ENCODE data around the gene MYOF. TPM values are rescaled to one million over a fixed set of nuclear protein-coding genes. Genes with fewer than 3 reads are reported as not detected.
A peak's percentile ranks its signal among the peaks of the same experiment; 100 is the strongest.

Gene MYOF
- total RNA-seq, 1 donor from 2014 or later = 132 TPM

DNA sequence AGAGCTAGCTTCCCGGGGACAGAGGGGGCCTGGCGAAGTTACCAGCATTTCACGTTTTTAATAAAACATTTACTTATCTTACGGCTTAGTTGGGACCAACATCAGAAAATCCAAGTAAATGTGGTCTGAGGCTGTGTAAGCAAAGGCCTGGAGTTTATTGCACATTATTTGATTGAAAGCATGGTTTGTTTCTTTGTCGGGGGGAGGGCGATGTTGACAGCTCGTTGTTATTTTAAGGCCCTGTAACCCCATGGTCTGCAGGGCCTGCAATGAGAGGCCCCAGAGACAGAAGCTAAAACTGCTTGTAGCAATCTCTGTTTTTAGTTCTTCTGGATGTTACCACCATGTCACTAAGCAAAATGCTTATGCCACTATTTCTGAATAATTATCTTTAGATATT, 88.9 kb downstream of the MYOF start:
- Histone ChIP-seq H3K4me3 (no peak overlapping the region), H3K27me3 (no peaks in the 10 kb centered on the region), H3K9me3 (no peaks in the 10 kb centered on the region), H3K4me1 (no peaks in the 10 kb centered on the region), H3K27ac (no peak overlapping the region), H3K36me3 (peaks cover 43% of the 10 kb centered on the region)
- no peak for DNase-seq
- TF ChIP-seq CTCF (IDR thresholded peaks at IDR 0.05) = no peak
- ATAC-seq = no peak
- intact Hi-C loops (cut with DNase I) = no loop called here

DNA sequence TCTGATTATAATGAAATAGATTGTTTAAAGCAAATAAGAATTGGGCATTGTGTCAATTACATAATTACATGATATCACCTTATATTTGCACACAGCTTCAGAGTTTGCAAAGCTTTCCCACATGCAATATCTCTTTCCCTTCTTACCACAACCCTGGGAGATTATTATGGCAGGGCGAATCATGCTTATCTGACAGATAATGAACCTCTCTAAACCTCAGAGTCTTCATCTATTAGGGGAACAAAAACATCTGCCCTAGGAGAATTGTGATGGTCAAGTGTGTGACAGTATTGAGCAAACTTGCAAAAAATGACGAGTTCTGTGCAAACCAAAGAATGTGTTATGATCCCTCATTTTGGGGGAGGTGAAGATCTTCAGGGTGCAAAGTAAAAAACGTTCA, 90.0 kb downstream of the MYOF start:
- Histone ChIP-seq H3K4me3 (no peak overlapping the region), H3K27me3 (no peaks in the 10 kb centered on the region)

DNA sequence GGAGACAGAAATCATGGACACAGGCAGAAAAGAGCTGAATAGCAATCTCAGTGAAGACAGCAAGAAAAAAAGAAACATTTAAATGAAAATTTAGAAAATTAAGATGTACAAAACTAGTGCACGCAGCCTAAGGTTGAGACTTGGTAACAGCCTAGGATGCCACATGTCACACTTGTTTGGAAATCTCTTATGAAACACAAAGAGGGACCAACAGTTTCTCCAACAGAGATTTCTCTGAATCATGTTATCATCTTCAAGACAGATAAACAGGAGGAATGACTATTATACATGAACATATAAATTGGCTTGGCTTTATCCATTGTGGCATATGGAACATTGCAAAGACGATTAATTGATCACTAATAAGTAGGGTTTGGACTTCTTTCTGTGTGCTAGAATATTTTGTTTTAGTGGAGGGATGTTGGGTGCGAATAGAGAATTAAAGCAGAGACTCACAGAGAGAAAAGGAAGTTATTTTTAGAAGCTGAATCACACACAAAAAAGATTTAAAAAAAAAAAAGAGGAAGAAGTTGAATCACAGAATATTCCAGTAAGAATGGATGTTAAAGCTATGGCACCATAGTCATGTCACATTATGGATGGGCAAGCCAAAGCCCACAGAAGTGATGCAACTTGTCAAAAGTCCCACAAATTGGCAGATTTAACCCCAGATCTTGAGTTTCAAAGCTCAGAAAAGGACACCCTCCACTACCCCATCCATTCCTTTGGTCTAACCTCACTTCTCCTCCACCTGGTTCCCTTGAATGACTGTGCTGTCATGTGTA, 91.6 kb downstream of the MYOF start:
- ATAC-seq = no peak
- no peak for TF ChIP-seq CTCF (IDR thresholded peaks at IDR 0.05)
- intact Hi-C loops (cut with DNase I) = no loop called here
- H3K36me3 ChIP-seq = peaks cover 52% of the 10 kb centered on the region
- no peak for DNase-seq
- H3K27me3 ChIP-seq = no peaks in the 10 kb centered on the region
- H3K4me3 ChIP-seq = no peak overlapping the region
- H3K9me3 ChIP-seq = no peaks in the 10 kb centered on the region
- peaks cover 10% of the 10 kb centered on the region for H3K4me1 ChIP-seq
- H3K27ac ChIP-seq = no peak overlapping the region

More for the DNA sequence above, 90.0 kb downstream of the MYOF start:
- Histone ChIP-seq H3K4me1 (peaks cover 8% of the 10 kb centered on the region), H3K9me3 (no peaks in the 10 kb centered on the region), H3K36me3 (peaks cover 42% of the 10 kb centered on the region), H3K27ac (no peak overlapping the region)
- ATAC-seq (no peak), DNase-seq (no peak)
- TF ChIP-seq CTCF (IDR thresholded peaks at IDR 0.05) = no peak
- intact Hi-C loops (cut with DNase I) = no loop called here

GRCh38 chr10:93386631-93387369, 95.3 kb downstream of the MYOF start:
- Histone ChIP-seq H3K36me3 (peaks cover 45% of the 10 kb centered on the region), H3K27ac (peak overlapping the region; percentile 58), H3K4me3 (peak overlapping the region; percentile 12), H3K4me1 (peaks cover 17% of the 10 kb centered on the region), H3K9me3 (no peaks in the 10 kb centered on the region), H3K27me3 (no peaks in the 10 kb centered on the region)
- ATAC-seq (peak; percentile 75), DNase-seq (no peak)
- peak; percentile 28 for TF ChIP-seq CTCF (IDR thresholded peaks at IDR 0.05)
- intact Hi-C loops (cut with DNase I) = no loop called here

GRCh38 chr10:93385345-93385744, 96.8 kb downstream of the MYOF start:
- intact Hi-C loops (cut with DNase I) = no loop called here
- Histone ChIP-seq H3K4me3 (no peak overlapping the region), H3K4me1 (peaks cover 17% of the 10 kb centered on the region), H3K9me3 (no peaks in the 10 kb centered on the region), H3K36me3 (peaks cover 55% of the 10 kb centered on the region), H3K27ac (no peak overlapping the region), H3K27me3 (no peaks in the 10 kb centered on the region)
- no peak for TF ChIP-seq CTCF (IDR thresholded peaks at IDR 0.05)
- DNase-seq (no peak), ATAC-seq (no peak)

All from upper lobe of right lung (tissue), 1 donor.